Measurements from ENCODE around the gene RHBDD1. TPM values are rescaled to one million over a fixed set of nuclear protein-coding genes. Genes with fewer than 3 reads are reported as not detected.

RHBDD1 gene
- polyA plus RNA-seq, 1 donor, result 23.3 TPM

DNA sequence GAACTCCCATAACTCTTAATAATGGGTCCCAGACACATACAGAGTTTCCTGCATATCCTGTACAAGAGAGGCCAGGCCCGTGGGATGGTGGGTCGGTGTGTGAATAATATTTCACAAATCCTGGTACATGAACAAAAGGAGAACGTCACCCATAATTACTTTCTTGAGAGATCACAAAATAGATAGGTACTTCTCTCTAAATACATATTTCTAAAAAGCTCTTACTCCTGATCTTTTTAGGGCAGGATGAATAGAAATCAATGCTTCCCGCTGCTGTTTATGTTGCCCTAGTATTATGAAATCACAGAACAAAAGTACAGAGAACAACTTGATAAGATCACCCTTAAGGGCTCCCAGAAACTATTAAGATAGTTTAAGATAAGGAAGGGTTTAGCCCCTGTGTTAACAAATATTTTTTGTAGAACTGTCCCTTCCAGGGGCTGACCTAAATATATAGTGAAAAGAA lies 41.6 kb upstream of the RHBDD1 start:
- Histone ChIP-seq H3K4me3 (ENCODE audit: low read length) (peak overlapping the region; percentile 41), H3K9me3 (ENCODE audit: control insufficient read depth, low read depth, low read length) (peaks cover 18% of the 10 kb centered on the region), H3K27me3 (ENCODE audit: control insufficient read depth, insufficient read depth, low read length) (no peaks in the 10 kb centered on the region), H3K27ac (ENCODE audit: low read length) (peak overlapping the region; percentile 96), H3K4me1 (ENCODE audit: control insufficient read depth, insufficient read depth, low read length) (peaks cover 52% of the 10 kb centered on the region), H3K36me3 (ENCODE audit: control insufficient read depth, insufficient read depth, low read length) (peaks cover 27% of the 10 kb centered on the region)
- peak in 1 of 2 donors; percentile 54 for DNase-seq
- WGBS (ENCODE audit: insufficient coverage, low lambda C conversion rate), result 20% methylated on average over 1 of the region's 4 CpGs

DNA sequence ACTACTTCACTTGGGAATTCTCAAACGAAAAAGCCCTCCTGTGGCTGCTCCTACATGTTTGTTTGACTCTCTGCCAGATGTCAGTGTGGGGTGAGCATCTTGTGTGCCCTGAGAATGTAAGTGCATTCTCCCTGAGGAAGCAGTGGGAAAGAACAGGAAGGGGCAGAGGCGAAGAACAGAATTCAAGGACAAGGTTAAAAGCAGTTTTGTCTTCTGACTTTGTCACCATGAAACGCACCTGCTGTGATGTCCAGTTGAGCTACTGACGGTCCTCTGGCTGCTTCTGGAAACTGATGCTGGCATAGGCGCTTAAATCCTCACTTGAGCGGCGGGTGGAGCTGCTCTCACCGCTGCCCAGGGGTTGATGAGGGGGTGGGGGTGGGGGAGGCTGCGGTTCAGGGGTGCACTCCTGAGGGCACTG lies 41.1 kb upstream of the RHBDD1 start:
- peak in 1 of 2 donors; percentile 45 for DNase-seq
- H3K36me3 ChIP-seq (ENCODE audit: control insufficient read depth, insufficient read depth, low read length), result peaks cover 27% of the 10 kb centered on the region
- peaks cover 18% of the 10 kb centered on the region for H3K9me3 ChIP-seq (ENCODE audit: control insufficient read depth, low read depth, low read length)
- no peaks in the 10 kb centered on the region for H3K27me3 ChIP-seq (ENCODE audit: control insufficient read depth, insufficient read depth, low read length)
- 40% methylated on average over 1 of the region's 9 CpGs for WGBS (ENCODE audit: insufficient coverage, low lambda C conversion rate)
- H3K4me3 ChIP-seq (ENCODE audit: low read length), result peak overlapping the region; percentile 41
- H3K27ac ChIP-seq (ENCODE audit: low read length), result peak overlapping the region; percentile 96
- H3K4me1 ChIP-seq (ENCODE audit: control insufficient read depth, insufficient read depth, low read length), result peaks cover 47% of the 10 kb centered on the region

DNA sequence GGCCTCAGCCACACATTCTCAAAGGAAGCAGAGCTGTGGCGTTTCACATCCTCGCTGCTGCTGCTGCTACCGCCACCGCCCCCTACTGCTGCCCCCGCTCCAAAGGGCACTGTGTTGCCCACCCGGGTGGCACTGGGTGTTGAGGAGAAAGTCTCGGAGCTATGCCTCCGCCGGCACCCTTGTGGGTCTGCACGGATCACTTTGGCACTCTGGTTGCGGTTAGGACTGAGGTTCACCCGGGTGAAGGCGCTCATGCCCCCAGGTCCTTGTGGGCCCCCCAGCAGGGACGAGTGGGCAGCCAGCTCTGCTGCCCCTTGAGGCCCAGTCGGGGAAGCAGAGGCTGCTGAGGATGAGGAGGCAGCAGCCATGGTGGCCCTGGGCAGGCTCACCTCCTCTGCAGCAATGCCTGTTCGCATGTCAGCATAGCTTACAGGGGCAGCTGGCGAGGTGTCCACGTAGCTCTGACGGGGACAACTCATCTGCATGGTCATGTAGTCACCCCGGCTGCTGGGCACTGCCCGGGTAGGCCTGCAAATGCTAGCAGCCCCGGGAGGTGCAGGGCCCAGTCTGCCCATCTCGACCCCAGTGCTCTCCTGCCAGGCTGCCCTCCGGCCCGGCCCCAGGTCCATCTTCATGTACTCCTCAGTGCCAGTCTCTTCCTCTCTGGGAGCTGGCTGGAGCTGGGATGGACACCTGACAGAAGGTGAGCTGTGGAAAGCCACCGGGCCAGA lies 40.4 kb upstream of the RHBDD1 start:
- peak in 1 of 2 donors; percentile 21 for DNase-seq
- Histone ChIP-seq H3K27me3 (ENCODE audit: control insufficient read depth, insufficient read depth, low read length) (no peaks in the 10 kb centered on the region), H3K4me3 (ENCODE audit: low read length) (peak overlapping the region; percentile 41), H3K36me3 (ENCODE audit: control insufficient read depth, insufficient read depth, low read length) (peaks cover 27% of the 10 kb centered on the region), H3K27ac (ENCODE audit: low read length) (peak overlapping the region; percentile 96), H3K9me3 (ENCODE audit: control insufficient read depth, low read depth, low read length) (peaks cover 18% of the 10 kb centered on the region), H3K4me1 (ENCODE audit: control insufficient read depth, insufficient read depth, low read length) (peaks cover 44% of the 10 kb centered on the region)
- no CpG with 5 or more reads among the region's 26 CpGs for WGBS (ENCODE audit: insufficient coverage, low lambda C conversion rate)

DNA sequence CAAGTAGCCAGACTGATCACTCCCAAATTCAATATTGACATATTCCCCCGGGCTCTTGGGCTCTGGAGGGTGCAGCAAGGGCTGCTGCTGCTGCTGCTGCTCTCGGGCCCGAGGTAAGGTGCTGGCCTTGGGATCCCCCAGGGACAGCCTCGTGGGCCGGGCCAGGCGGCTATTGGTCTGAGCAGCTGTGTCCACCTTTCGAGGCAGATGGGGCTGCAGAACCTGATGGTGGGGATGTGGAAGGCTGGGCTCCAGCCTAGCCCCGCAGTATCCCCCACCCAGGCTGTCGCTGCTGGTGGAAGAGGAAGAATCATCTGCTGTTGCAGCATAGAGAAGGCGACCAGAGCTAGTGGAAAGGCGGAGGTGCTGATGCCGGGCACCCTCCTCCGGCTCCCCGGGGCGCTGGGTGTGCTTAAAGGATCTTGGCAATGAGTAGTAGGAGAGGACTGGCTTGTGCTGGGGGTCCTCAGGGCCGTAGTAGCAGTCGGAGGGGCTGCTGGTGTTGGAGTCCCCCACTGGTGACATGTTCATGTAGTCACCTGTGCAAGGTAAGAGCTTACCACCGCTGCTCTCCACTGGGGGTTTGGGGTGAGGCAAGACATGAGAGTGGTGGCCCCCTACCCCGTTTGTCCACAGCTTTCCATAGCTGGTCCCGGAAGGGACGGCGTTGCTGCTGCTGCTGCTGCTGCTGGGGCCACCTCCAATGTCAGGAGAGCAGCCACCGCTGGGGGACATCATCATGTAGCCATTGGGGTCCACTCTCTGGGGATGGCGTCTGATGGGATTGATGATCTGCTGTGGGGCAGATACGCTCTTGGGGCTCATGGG lies 39.6 kb upstream of the RHBDD1 start:
- DNase-seq, result peak in 1 of 2 donors; percentile 8
- Histone ChIP-seq H3K36me3 (ENCODE audit: control insufficient read depth, insufficient read depth, low read length) (peaks cover 27% of the 10 kb centered on the region), H3K4me1 (ENCODE audit: control insufficient read depth, insufficient read depth, low read length) (peaks cover 42% of the 10 kb centered on the region), H3K9me3 (ENCODE audit: control insufficient read depth, low read depth, low read length) (peaks cover 18% of the 10 kb centered on the region), H3K27ac (ENCODE audit: low read length) (peak overlapping the region; percentile 96), H3K27me3 (ENCODE audit: control insufficient read depth, insufficient read depth, low read length) (no peaks in the 10 kb centered on the region), H3K4me3 (ENCODE audit: low read length) (peak overlapping the region; percentile 41)
- WGBS (ENCODE audit: insufficient coverage, low lambda C conversion rate), result no CpG with 5 or more reads among the region's 25 CpGs

DNA sequence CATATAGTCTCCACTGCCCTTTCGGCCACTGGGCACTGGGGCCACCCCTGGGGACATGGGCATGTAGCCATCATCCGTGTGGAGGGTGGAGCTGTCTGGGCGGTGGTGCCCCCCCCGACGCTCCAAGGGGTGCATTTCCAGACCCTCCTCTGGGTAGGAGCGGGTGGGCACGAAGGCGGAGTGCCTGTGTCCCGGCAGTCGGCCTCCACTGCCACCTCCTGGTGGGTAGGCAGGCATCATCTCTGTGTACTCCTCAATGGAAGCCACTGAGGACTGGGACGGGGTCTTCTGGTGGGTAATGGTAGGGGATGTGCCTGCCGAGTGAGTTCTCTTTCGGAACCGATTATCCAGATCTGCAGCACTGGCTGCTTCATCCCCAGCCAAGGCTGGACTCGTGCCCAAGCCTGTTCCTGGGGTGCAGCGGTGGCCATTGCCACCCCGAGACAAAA lies 39.0 kb upstream of the RHBDD1 start:
- Histone ChIP-seq H3K4me1 (ENCODE audit: control insufficient read depth, insufficient read depth, low read length) (peaks cover 42% of the 10 kb centered on the region), H3K27ac (ENCODE audit: low read length) (peak overlapping the region; percentile 13), H3K9me3 (ENCODE audit: control insufficient read depth, low read depth, low read length) (peaks cover 18% of the 10 kb centered on the region), H3K36me3 (ENCODE audit: control insufficient read depth, insufficient read depth, low read length) (peaks cover 27% of the 10 kb centered on the region), H3K4me3 (ENCODE audit: low read length) (peak overlapping the region; percentile 93), H3K27me3 (ENCODE audit: control insufficient read depth, insufficient read depth, low read length) (no peaks in the 10 kb centered on the region)
- no CpG with 5 or more reads among the region's 17 CpGs for WGBS (ENCODE audit: insufficient coverage, low lambda C conversion rate)
- DNase-seq, result peak in 1 of 2 donors; percentile 20

DNA sequence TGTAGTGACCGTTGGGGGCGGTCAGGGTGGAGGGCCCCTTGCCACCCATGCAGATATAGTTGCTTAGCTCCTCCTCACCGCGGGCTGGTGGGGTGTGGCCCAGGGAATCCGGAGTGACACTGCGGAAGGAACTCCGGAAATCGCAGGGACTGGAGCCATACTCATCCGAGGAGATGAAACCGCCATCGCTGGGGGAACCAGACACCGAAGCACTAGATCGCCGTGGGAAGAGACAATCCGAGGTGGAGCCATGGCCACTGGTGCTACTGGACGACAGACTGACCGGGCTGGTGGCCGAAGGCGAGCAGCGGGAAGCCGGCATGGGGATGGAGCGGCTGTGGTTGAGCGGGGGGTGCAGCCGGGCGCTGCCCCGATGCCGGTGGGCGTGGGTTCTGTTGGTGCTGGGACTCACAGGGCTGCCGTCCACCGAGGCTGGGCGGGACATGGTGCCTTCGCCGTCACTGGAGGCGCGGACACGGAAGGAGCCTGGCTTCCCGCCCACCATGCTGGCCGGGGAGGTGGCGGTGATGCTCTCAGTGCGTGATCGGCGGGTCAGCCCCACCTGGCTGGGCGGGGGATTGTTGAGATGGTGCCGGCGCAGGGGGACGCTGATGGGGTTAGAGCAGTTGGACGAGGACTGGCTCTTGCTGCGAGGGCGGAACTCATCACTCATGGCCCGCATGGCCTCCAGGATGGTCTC lies 38.4 kb upstream of the RHBDD1 start:
- DNase-seq, result peak in 1 of 2 donors; percentile 14
- WGBS (ENCODE audit: insufficient coverage, low lambda C conversion rate), result no CpG with 5 or more reads among the region's 50 CpGs
- H3K27me3 ChIP-seq (ENCODE audit: control insufficient read depth, insufficient read depth, low read length), result no peaks in the 10 kb centered on the region
- peak overlapping the region; percentile 93 for H3K4me3 ChIP-seq (ENCODE audit: low read length)
- no peak overlapping the region for H3K27ac ChIP-seq (ENCODE audit: low read length)
- peaks cover 27% of the 10 kb centered on the region for H3K36me3 ChIP-seq (ENCODE audit: control insufficient read depth, insufficient read depth, low read length)
- peaks cover 18% of the 10 kb centered on the region for H3K9me3 ChIP-seq (ENCODE audit: control insufficient read depth, low read depth, low read length)
- H3K4me1 ChIP-seq (ENCODE audit: control insufficient read depth, insufficient read depth, low read length), result peaks cover 38% of the 10 kb centered on the region

DNA sequence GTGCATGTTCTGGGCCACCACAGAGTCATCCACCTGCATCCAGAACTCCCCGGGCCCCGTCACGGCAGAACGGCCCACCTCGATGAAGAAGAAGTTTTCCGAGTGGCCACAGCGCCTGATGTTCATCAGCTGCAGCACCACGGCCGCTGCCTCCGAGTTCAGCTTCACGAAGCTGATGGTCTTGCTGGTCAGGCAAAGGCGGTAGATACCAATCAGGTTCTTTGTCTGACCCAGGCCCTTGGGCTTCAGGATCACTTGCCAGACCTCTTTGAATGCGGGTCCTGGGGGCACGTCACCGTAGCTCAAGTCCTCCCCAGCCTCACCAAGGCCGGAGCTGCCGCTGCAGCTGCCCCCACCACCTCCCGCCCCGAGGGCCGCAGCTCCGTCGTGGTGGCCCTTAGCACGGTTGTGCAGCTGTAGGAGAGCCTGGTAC lies 37.8 kb upstream of the RHBDD1 start:
- no peak for DNase-seq

DNA sequence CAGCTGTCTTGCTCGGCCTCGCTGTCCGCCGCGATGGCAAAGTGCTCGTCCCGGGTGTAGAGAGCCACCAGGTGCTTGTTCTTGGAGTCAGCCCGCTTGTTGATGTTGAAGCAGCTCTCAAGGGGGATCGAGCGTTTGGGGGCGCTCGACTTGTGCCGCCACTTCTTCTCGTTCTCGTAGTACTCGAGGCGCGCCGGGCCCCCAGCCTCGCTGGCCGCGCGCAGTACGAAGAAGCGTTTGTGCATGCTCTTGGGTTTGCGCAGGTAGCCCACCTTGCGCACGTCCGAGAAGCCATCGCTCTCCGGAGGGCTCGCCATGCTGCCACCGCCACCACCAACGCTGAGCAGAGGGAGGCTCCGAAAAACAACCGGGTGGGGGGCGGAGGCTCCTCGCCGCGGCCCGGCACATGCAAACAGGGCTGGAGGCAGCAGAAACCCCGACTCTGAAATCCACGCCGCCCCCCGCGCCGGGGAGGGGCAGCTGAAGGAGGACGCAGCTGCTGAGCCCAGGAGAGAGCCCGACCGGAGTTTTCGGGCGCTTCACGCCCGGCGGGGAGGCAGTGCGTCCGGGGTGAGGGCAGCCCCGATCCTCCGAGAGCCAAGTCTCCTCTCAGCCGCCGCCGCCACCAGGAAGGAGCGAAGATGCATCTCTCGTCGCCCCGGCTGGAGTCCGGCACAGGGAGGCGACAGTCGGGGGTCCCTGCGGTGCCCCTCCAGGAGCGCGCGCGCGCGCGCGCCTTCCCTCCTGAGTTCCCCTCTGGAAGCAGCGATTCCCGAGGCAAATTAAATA lies 37.2 kb upstream of the RHBDD1 start:
- no peaks in the 10 kb centered on the region for H3K27me3 ChIP-seq (ENCODE audit: control insufficient read depth, insufficient read depth, low read length)
- peaks cover 34% of the 10 kb centered on the region for H3K4me1 ChIP-seq (ENCODE audit: control insufficient read depth, insufficient read depth, low read length)
- peaks cover 18% of the 10 kb centered on the region for H3K9me3 ChIP-seq (ENCODE audit: control insufficient read depth, low read depth, low read length)
- no CpG with 5 or more reads among the region's 80 CpGs for WGBS (ENCODE audit: insufficient coverage, low lambda C conversion rate)
- H3K27ac ChIP-seq (ENCODE audit: low read length), result peak overlapping the region; percentile 87
- H3K36me3 ChIP-seq (ENCODE audit: control insufficient read depth, insufficient read depth, low read length), result peaks cover 27% of the 10 kb centered on the region
- peak in 1 of 2 donors; percentile 78 for DNase-seq
- H3K4me3 ChIP-seq (ENCODE audit: low read length), result peak overlapping the region; percentile 93

More for the DNA sequence above, 37.8 kb upstream of the RHBDD1 start:
- H3K36me3 ChIP-seq (ENCODE audit: control insufficient read depth, insufficient read depth, low read length), result peaks cover 27% of the 10 kb centered on the region
- peaks cover 34% of the 10 kb centered on the region for H3K4me1 ChIP-seq (ENCODE audit: control insufficient read depth, insufficient read depth, low read length)
- WGBS (ENCODE audit: insufficient coverage, low lambda C conversion rate), result no CpG with 5 or more reads among the region's 23 CpGs
- peaks cover 18% of the 10 kb centered on the region for H3K9me3 ChIP-seq (ENCODE audit: control insufficient read depth, low read depth, low read length)
- H3K27me3 ChIP-seq (ENCODE audit: control insufficient read depth, insufficient read depth, low read length), result no peaks in the 10 kb centered on the region
- H3K27ac ChIP-seq (ENCODE audit: low read length), result peak overlapping the region; percentile 87
- H3K4me3 ChIP-seq (ENCODE audit: low read length), result peak overlapping the region; percentile 93

DNA sequence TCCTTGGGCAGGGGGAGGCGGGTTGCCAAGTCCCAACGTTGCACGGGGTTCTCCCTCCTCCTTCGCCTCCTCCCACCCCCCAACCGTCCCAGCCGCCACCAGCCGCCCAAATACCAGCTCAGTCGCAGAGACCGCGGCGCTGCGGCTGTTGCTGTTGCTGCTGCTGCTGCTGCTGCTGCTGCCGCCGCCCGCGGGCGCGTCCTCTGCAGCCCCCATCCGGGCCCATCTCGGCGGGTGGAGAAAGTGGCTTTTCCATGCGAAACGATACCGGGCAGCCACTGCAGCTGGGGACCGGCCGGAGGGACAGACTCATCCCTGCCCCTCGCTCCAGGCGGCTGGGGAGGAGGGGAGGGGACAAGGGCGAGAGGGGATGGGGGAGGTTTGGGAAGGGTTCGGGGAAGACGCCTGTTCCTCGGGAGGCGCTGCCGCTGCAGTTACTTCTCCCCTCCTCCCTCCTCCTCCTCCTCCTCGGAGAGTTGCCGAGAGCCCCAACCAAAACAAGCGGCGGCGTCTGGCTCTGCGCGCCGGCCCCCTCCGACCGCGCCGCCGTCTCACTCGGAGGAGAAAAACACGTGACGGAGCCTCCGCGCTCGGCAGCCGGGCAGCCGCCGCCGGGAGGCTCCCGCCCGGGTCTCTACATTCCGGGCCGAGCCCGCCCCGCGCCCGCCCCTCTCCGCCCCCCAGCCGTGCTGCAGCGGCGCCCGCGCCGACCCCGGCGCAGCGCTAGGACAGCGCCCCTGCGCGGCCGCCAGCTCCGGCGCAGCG lies 36.5 kb upstream of the RHBDD1 start, which contains the start of gene IRS1:
IRS1 (minus strand) TSS at position 610 of the 765 bp plus-strand sequence. CDS start 1,082 bp downstream, outside the sequence.
- Histone ChIP-seq H3K9me3 (ENCODE audit: control insufficient read depth, low read depth, low read length) (peaks cover 18% of the 10 kb centered on the region), H3K4me1 (ENCODE audit: control insufficient read depth, insufficient read depth, low read length) (peaks cover 34% of the 10 kb centered on the region), H3K4me3 (ENCODE audit: low read length) (peak within 1 kb of the TSS; percentile 93), H3K27ac (ENCODE audit: low read length) (peak within 1 kb of the TSS; percentile 91), H3K36me3 (ENCODE audit: control insufficient read depth, insufficient read depth, low read length) (peaks cover 27% of the 10 kb centered on the region), H3K27me3 (ENCODE audit: control insufficient read depth, insufficient read depth, low read length) (no peaks in the 10 kb centered on the region)
- peak; percentile 79 to 88 for DNase-seq
- no CpG with 5 or more reads among the region's 82 CpGs for WGBS (ENCODE audit: insufficient coverage, low lambda C conversion rate)
